OCI-LY1 (cell line): ENCODE measurements around the gene WNT2B.

Experiments
- H2AFZ ChIP-seq: fragments of 200-600 bp; sonication (generic), shearing (Covaris generic); 2 replicates; pipeline ENCODE4 v1.6.0; 2014; ENCODE audit warnings: antibody characterized with exemption, mild to moderate bottlenecking, low read length
- H3F3A ChIP-seq: fragments of 200-600 bp; sonication (generic), shearing (Covaris generic); 2 replicates; pipeline ENCODE4 v1.6.0; 2014; ENCODE audit warnings: mild to moderate bottlenecking, antibody characterized with exemption, low read length, moderate library complexity; ENCODE audit not compliant: insufficient read depth
- H3K27ac ChIP-seq: fragments of 200-600 bp; sonication (generic); 2 replicates; pipeline ENCODE4 v1.5.1; 2014; ENCODE audit warnings: low read length, mixed run types, mild to moderate bottlenecking, low read depth; ENCODE audit not compliant: poor library complexity, severe bottlenecking
- H3K27me3 ChIP-seq: fragments of 200-600 bp; sonication (generic); 2 replicates; pipeline ENCODE4 v1.6.0; 2014; ENCODE audit warnings: antibody characterized with exemption, mild to moderate bottlenecking, low read length, moderate library complexity; ENCODE audit not compliant: insufficient read depth
- H3K36me3 ChIP-seq: fragments of 200-600 bp; sonication (generic); 2 replicates; pipeline ENCODE4 v1.6.1; 2014; ENCODE audit warnings: mild to moderate bottlenecking, antibody characterized with exemption, low read length, moderate library complexity, mixed read lengths; ENCODE audit not compliant: insufficient read depth
- H3K4me1 ChIP-seq: fragments of 200-600 bp; sonication (generic); 2 replicates; pipeline ENCODE4 v1.5.1; 2014; ENCODE audit warnings: mild to moderate bottlenecking, low read length, moderate library complexity; ENCODE audit not compliant: insufficient read depth, severe bottlenecking
- H3K4me2 ChIP-seq: fragments of 200-600 bp; sonication (generic), shearing (Covaris generic); 2 replicates; pipeline ENCODE4 v1.6.1; 2014; ENCODE audit warnings: low read length
- H3K4me3 ChIP-seq: fragments of 200-600 bp; sonication (generic); 2 replicates; pipeline ENCODE4 v1.5.1; 2014; ENCODE audit warnings: low read length, low read depth, mild to moderate bottlenecking, mixed read lengths; ENCODE audit not compliant: poor library complexity, severe bottlenecking
- H3K79me2 ChIP-seq: fragments of 200-600 bp; shearing (Covaris generic); 2 replicates; pipeline ENCODE4 v1.6.1; 2016; ENCODE audit warnings: mixed run types, low read length, mixed read lengths; ENCODE audit not compliant: insufficient read depth
- H3K9ac ChIP-seq: fragments of 200-600 bp; sonication (generic), shearing (Covaris generic); 2 replicates; pipeline ENCODE4 v1.6.1; 2014; ENCODE audit warnings: mild to moderate bottlenecking, low read length, mixed read lengths
- H3K9me2 ChIP-seq: fragments of 200-600 bp; sonication (generic), shearing (Covaris generic); 2 replicates; pipeline ENCODE4 v1.6.1; 2014; ENCODE audit warnings: low read depth, mild to moderate bottlenecking, low read length, mixed read lengths
- H3K9me3 ChIP-seq: fragments of 200-600 bp; shearing (Covaris generic); 2 replicates; pipeline ENCODE4 v1.6.1; 2014; ENCODE audit warnings: low read length, mixed read lengths
- H4K20me1 ChIP-seq: fragments of 200-600 bp; sonication (generic), shearing (Covaris generic); 2 replicates; pipeline ENCODE4 v1.6.0; 2016; ENCODE audit warnings: mild to moderate bottlenecking, low read length; ENCODE audit not compliant: insufficient read depth
- CTCF ChIP-seq: fragments of 200-600 bp; sonication (generic), shearing (Covaris generic); IDR thresholded peaks from 2 replicates; pipeline ENCODE4 v1.5.1; 2017; ENCODE audit warnings: mild to moderate bottlenecking, antibody characterized with exemption, low read length, moderate library complexity, mixed read lengths
- EZH2 ChIP-seq: fragments of 200-600 bp; sonication (generic), shearing (Covaris generic); IDR thresholded peaks from 2 replicates; pipeline ENCODE4 v1.8.0; 2017; ENCODE audit warnings: borderline replicate concordance, mixed run types, mild to moderate bottlenecking, antibody characterized with exemption, low read length, moderate library complexity, mixed read lengths

The WNT2B gene

GRCh38 chr1:112517231-112517630 lies 8.5 kb downstream of the WNT2B start:
- Histone ChIP-seq H3K36me3 (no peaks in the 10 kb centered on the region), H3F3A (no peaks in the 10 kb centered on the region), H3K9ac (no peak overlapping the region), H3K27ac (no peak overlapping the region), H3K9me2 (no peaks in the 10 kb centered on the region), H3K27me3 (no peaks in the 10 kb centered on the region), H3K4me2 (no peak overlapping the region), H3K4me3 (no peak overlapping the region), H2AFZ (no peak overlapping the region), H4K20me1 (no peaks in the 10 kb centered on the region), H3K9me3 (no peaks in the 10 kb centered on the region), H3K4me1 (no peaks in the 10 kb centered on the region), H3K79me2 (no peaks in the 10 kb centered on the region)
- TF ChIP-seq EZH2: no peak
- TF ChIP-seq CTCF: no peak

GRCh38 chr1:112517646-112518045 lies 8.9 kb downstream of the WNT2B start:
- Histone ChIP-seq H3K27ac (no peak overlapping the region), H2AFZ (no peak overlapping the region), H3K9ac (no peak overlapping the region), H3K9me2 (no peaks in the 10 kb centered on the region), H3K27me3 (no peaks in the 10 kb centered on the region), H3K36me3 (no peaks in the 10 kb centered on the region), H3K4me2 (no peak overlapping the region), H4K20me1 (no peaks in the 10 kb centered on the region), H3F3A (no peaks in the 10 kb centered on the region), H3K9me3 (no peaks in the 10 kb centered on the region), H3K4me3 (no peak overlapping the region), H3K4me1 (no peaks in the 10 kb centered on the region), H3K79me2 (no peaks in the 10 kb centered on the region)
- no peak for TF ChIP-seq EZH2
- no peak for TF ChIP-seq CTCF

- Histone ChIP-seq H3K4me3 (no peak overlapping the region), H3K9me3 (no peaks in the 10 kb centered on the region), H3F3A (no peaks in the 10 kb centered on the region), H3K36me3 (no peaks in the 10 kb centered on the region), H3K27me3 (no peaks in the 10 kb centered on the region), H3K9me2 (no peaks in the 10 kb centered on the region), H3K79me2 (no peaks in the 10 kb centered on the region), H4K20me1 (no peaks in the 10 kb centered on the region), H3K27ac (no peak overlapping the region), H2AFZ (no peak overlapping the region), H3K4me2 (no peak overlapping the region), H3K9ac (no peak overlapping the region), H3K4me1 (no peaks in the 10 kb centered on the region)
- no peak for TF ChIP-seq CTCF
- no peak for TF ChIP-seq EZH2
Observed at GRCh38 chr1:112518186-112518585, 9.4 kb downstream of the WNT2B start.
